ENCODE results near the gene FER. TPM values are rescaled to one million over a fixed set of nuclear protein-coding genes. Genes with fewer than 3 reads are reported as not detected.

Gene FER
- total and polyA plus RNA-seq, 10 of the 15 experiments (the other 5 are each of a cell fraction or from before 2014, with no cell fraction given), result 4.4 to 19.1 (median 9.6) TPM

DNA sequence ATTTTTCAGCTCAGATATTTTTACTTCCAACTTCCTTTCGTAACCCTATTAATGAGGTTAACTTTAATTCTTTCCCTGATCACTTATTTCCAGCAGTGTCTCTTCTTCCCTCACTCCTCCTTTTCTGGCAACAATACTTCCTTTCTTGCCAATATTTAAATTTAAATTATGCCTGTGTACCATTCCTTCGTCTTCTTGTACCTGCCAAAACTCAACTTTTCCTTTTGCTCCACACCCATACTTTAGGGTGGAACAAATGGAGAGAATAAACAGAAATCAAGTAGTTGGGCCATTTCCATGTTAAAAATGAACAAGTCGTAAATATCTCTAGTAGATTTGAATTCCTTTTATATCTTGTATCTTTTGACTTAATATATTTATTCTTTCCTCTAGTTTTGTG, 66.0 kb downstream of the FER start:
- FAIRE-seq (no peak), DNase-seq (ENCODE audit: low read depth, low spot score) (no peak), ATAC-seq (no peak)
- ChIA-PET POLR2A (no interaction called here), SMC1A (ENCODE audit: uncharacterized antibody, unreplicated experiment) (interaction anchor here (1.2 kb wide), 1 partner anchor 25 kb away, joined by 3 read pairs; no protein-coding TSS in a partner anchor), RAD21 (ENCODE audit: unreplicated experiment) (no interaction called here), CTCF (no interaction called here)
- no peak overlapping the region for H2AFZ ChIP-seq (ENCODE audit: control insufficient read depth, low read depth, low read length)
- H3K27me3 ChIP-seq (replicated peaks in 1 of 2; ENCODE audit: control insufficient read depth in 2 of 2, insufficient read depth in 2 of 2, low read length in 1 of 2), result no peaks in the 10 kb centered on the region
- H3K79me2 ChIP-seq (ENCODE audit: control insufficient read depth, insufficient read depth, low read length), result no peaks in the 10 kb centered on the region
- intact Hi-C loops (cut with micrococcal nuclease; ENCODE audit: unreplicated experiment), result loop anchor here (10.0 kb wide), 1 partner anchor 129 kb away; no protein-coding TSS in a partner anchor
- BruUV-seq (replicated peaks), result no TSS peak
- H3K4me1 ChIP-seq (ENCODE audit: control insufficient read depth, insufficient read depth, low read length), result no peaks in the 10 kb centered on the region
- peaks cover 12% of the 10 kb centered on the region; the same call in 2 of the 3 replicates for H3K9me3 ChIP-seq (replicated peaks; ENCODE audit: control insufficient read depth, insufficient read depth, low read length)
- WGBS (ENCODE audit: insufficient coverage, insufficient replicate concordance, low lambda C conversion rate, missing lambda C conversion rate), result 95% methylated on average over 3 of the region's 3 CpGs
- H3K9ac ChIP-seq (ENCODE audit: control insufficient read depth, insufficient read depth, low read length), result no peak overlapping the region
- H3K27ac ChIP-seq (ENCODE audit: control insufficient read depth, insufficient read depth), result no peak overlapping the region
- H3K36me3 ChIP-seq (ENCODE audit: control insufficient read depth in 2 of 2, insufficient read depth in 2 of 2, low read length in 1 of 2), result no peaks in the 10 kb centered on the region
- H3K4me2 ChIP-seq (ENCODE audit: control insufficient read depth, insufficient read depth), result no peak overlapping the region
- in situ Hi-C loops (cut with MboI), result no loop called here
- no peak overlapping the region for H3K4me3 ChIP-seq
- no peaks in the 10 kb centered on the region for H4K20me1 ChIP-seq (ENCODE audit: control insufficient read depth, insufficient read depth)
- TF ChIP-seq TCF7 (IDR thresholded peaks at IDR 0.05; ENCODE audit: borderline replicate concordance), result no peak
- TF ChIP-seq ZNF207 (IDR thresholded peaks at IDR 0.05; ENCODE audit: borderline replicate concordance), result no peak
- no peak for TF ChIP-seq NR2C2 (IDR thresholded peaks at IDR 0.05; ENCODE audit: borderline replicate concordance, control insufficient read depth, insufficient read length, low read depth)
- no peak for TF ChIP-seq ZBTB11 (CRISPR knock-in tag; IDR thresholded peaks at IDR 0.05)
- TF ChIP-seq SIX5 (IDR thresholded peaks at IDR 0.05; ENCODE audit: low read depth, low read length, severe bottlenecking), result no peak
- TF ChIP-seq WRNIP1 (IDR thresholded peaks at IDR 0.05; ENCODE audit: borderline replicate concordance, low read depth, low read length), result no peak
- no peak for TF ChIP-seq RELB (IDR thresholded peaks at IDR 0.05; ENCODE audit: low read depth)
- TF ChIP-seq NR2F1 (conservative IDR thresholded peaks at IDR 0.05), result no peak
- no peak for TF ChIP-seq CEBPB (IDR thresholded peaks at IDR 0.05; ENCODE audit: borderline replicate concordance in 1 of 2, low read depth in 2 of 2, low read length in 2 of 2)
- no peak for TF ChIP-seq RCOR1 (conservative IDR thresholded peaks at IDR 0.05; ENCODE audit: low read depth, low read length)
- no peak for TF ChIP-seq ZBTB40 (IDR thresholded peaks at IDR 0.05; ENCODE audit: borderline replicate concordance)
- no peak for TF ChIP-seq TARDBP (IDR thresholded peaks at IDR 0.05; ENCODE audit: borderline replicate concordance)
- TF ChIP-seq NFYB (IDR thresholded peaks at IDR 0.05; ENCODE audit: insufficient read depth, low read depth, low read length), result no peak
- no peak for TF ChIP-seq MXI1 (IDR thresholded peaks at IDR 0.05; ENCODE audit: low read depth, low read length)
